Activated CD8-positive, alpha-beta memory T cell treated with anti-CD3 and anti-CD28 coated beads, Interleukin-2, amount 50 U/mL, for 1 hour (primary cell): ENCODE results near the gene CEP85L.

ENCODE experiments used
- DNase-seq: peaks from one replicate; pipeline ENCODE4 v3.0.0-alpha.2; 2020; ENCODE audit errors: extremely low read depth

The CEP85L gene

DNA sequence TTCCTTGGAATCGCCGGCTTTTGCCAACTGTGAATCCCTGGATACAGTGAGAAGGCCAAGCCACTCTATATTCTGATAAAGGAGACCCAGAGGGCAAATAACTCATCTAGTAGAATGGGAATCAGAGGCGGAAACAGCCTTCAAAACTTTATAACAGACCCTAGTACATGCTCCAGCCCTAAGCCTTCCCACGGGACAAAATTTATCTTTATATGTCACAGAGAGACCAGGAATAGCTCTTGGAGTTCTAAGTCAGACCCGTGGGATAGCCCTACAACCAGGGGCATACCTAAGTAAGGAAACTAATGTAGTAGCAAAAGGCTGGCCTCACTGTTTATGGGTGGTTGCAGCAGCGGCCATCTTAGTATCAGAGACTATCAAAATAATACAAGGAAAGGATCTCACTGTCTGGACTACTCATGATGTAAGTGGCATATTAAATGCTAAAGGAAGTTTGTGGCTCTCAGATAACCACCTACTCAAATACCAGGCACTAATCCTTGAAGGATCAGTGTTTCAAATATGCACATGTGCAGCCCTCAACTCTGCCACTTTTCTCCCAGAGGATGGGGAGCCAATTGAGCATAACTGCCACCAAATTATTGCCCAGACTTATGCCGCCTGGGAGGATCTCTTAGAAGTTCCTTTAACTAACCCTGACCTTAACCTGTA lies 29.5 kb downstream of the CEP85L start:
- no peak for DNase-seq

DNA sequence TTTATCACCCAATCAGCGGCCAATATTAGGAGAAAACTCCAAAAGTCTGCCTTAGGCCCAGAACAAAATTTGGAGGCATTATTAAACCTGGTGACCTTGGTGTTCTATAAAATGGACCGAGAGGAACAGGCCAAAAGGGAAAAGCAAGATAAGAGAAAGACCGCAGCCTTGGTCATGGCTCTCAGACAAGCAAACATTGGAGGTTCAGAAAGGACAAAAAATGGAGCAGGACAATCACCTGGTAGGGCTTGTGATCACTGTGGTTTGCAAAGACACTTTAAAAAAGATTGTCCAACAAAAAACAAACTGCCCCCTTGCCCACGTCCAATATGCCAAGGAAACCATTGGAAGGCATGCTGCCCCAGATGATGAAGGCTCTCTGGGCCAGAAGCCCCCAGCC lies 31.2 kb downstream of the CEP85L start:
- no peak for DNase-seq

DNA sequence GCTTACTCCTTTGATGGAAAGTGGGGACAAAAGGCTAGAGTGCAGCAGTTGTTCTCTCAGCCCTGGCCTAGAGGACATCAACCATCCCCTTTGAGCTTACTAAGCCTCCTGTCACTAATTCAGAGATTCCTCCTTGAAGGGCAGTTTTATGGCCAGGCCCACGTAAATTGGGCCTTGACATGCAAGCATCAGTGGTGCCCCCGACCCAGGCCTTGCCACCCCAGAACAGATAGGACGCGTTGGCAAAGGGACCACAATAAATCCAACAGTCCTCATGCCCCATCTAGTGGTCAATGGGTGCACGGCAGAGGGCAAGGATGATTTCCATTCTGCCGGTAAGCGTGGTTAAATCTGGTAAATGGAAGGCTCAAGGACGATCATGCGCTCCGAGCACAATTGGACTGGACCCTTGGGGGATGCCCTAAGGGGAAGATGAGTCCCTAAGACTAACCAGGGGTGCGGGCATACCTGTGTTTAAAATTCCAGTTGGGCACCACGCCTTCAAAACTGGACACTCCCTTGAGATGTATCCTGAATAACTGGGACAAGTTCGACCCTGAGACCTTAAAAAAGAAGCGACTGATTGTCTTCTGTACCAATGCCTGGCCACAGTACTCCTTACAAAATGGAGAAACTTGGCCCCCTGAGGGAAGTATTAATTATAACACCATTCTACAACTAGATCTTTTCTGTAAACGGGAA lies 32.6 kb downstream of the CEP85L start:
- peak; percentile 28 for DNase-seq

DNA sequence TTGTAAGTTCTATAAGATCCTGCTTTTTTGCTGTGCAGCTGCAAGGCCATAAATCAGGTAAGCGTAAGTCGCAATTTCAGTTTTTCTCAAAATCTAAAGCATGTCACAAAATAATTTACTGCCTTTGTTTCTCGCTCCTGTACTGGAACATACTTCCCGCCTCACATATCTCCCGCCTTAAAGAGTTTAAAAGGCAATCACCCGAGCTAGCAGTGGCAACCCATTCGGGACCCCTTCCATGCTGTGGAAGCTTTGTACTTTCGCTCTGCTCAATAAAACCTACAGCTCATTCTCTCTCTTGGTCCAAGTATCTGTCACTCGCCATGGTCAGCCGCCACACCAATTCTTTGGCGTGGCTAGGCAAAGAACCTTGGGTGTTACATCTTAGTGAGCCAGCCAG lies 34.0 kb downstream of the CEP85L start:
- no peak for DNase-seq

DNA sequence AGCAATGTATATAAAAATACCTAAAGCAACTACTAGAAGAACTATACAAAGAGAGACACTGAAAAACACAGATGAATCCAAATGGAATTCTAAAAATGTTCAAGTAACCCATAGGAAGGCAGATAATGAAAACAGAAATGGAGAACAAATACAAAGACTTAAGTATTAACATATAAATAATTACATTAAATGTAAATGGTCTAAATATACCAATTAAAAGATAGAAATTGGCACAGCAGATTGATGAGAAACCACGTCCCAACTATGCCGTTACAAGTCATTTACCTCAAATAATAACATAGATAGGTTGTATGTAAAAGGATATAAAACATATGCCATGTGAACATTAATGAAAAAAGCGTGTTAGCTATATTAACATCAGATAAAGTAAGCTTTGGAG lies 40.1 kb downstream of the CEP85L start:
- DNase-seq: no peak

DNA sequence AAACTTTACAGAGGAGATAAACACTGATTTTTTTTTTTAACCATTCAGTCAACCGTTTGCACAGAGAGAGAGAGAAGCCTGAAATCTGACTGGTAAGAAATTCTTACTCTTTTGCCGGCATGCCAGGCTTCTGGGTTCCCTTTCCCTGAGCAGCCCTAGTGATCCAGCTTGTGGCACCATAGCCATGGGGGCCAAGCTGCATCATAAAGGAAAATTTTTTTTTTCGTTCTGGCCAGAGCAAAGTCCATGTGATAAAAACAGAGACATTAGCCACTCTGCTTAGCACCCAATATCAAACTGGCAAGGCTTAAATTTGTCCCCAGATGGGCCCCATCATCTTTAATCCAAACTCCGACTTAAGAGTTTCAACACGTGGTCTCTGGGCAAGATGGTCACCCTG lies 44.5 kb downstream of the CEP85L start:
- no peak for DNase-seq

DNA sequence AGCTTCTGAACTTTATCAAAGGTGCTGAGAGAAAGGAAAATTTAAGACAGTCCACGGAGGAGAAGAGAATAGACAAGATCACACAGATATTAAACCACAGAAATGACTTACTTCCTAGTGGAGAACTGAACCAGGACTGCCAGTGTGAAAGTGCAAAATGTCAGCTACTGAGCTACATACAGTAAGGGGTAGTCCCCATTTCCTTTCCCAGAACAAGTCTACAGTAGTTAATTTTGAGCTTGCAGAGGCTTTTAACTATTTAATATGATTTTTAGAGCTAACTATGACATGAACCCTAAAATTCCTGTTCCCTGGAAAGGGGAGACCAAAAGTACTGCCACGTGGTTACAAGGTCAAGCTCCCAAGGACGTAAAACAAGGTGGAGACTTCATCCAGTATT lies 45.1 kb downstream of the CEP85L start:
- no peak for DNase-seq

DNA sequence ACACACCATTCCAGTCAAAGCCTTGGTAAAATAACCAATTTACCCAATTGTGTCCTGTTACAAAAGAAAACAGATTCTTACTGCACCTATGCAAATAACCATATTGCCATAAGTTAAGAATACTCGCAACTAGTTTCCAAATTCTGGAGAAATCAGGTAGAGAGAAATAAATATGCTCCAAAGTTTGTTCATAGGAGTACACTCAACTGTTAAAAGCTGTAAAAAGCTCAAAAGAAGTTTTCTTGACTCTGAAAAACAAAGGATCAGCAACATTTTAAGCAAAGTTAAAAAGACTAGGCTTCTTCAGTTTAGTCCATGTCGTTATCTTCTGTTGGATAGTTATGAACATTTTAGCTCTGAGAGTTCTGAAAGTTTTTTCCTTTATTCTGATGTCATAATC lies 48.0 kb downstream of the CEP85L start:
- DNase-seq: no peak

DNA sequence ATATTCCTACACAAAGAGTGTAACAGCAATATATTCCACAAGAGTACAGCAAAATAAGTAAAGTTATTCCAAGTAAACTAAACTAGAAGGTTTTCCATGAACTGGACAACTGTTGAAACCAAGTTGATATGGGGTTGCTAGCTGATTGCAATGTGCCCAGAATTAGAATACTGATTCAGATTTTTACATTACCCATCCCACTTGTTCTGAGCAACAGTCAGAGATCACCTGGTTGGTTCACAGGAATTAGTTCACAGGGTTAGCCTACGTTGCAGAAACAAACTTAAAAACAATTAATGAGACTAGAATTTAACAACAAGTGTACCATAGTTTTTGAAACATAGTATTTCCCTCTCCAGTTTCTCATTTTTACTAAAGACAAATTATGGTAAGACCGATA lies 49.1 kb downstream of the CEP85L start:
- no peak for DNase-seq

DNA sequence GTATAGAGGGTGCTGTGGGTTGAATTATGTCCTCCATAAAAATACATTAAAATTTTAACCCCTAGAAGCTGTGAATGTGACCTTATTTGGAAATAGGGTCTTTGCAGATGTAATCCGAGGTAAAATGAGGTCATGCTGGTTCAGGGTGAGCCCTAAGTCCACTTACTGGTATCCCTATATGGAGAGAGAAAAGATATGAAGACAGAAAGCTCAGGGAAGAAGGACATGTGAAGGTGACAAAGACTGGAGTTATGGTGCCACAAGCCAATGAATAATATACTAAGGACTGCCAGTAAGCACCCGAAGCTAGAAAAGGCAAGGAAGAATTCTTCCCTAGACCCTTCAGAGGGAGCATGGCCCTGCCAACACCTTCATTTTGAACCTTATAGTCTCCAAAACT lies 53.1 kb downstream of the CEP85L start:
- DNase-seq: no peak

DNA sequence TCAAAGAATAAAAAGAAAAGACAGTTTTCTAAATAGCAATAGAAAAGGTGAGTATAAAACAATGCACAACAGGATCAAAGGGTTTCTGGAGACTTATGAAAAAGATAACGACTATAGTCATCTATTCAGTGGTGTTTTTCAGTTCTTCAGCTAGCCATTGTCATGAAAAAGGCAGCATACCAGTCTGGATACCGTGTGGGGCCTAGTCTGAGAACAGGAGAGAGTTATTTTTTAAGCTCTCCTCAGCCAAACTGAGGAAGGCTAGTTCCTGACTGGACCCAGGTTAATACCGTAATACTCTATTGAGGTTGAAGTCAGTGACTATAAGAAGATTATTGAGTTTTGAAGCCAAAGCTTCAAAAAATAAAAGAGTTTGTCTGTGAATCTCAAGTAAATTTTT lies 53.8 kb downstream of the CEP85L start:
- no peak for DNase-seq

DNA sequence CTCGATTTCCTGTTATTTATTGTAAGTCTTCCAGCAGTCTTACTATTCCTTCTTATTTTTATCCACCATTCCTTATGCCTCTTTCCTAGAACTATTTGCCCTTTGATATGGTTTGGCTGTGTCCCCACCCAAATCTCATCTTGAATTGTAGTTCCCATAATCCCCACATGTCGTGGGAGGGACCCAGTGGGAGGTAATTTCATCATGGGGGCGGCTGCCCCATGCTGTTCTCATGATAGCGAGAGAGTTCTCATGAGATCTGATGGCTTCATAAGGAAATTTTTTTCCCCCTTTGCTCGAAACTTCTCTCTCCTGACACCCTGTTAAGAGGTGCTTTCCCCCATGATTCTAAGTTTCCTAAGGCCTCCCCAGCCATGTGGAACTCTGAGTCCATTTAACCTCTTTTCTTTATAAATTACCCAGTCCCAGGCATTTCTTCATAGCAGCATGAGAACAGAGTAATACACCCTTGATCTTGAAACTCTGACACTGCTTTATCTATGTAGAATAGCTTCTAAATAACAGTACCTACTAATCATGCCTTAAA lies 54.5 kb downstream of the CEP85L start:
- DNase-seq: no peak

DNA sequence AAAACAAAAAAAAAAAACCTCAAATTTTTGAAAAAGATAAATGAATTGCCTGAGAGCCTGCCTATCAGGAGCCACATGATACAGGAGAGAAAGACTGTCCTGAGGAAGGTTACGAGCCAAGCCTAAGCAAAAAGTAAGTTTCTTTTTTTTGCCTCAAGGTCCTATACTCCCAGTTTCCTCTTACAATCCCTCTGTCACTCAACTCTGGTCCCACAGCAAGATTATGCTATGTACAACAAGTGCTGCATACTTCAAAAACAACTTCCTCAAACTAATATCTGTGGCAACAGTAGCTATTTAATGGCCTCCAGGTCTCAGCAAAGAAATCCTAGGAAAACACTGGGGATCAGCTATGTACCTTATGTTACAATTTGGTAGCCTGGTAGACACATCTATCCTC lies 56.5 kb downstream of the CEP85L start:
- DNase-seq: no peak

DNA sequence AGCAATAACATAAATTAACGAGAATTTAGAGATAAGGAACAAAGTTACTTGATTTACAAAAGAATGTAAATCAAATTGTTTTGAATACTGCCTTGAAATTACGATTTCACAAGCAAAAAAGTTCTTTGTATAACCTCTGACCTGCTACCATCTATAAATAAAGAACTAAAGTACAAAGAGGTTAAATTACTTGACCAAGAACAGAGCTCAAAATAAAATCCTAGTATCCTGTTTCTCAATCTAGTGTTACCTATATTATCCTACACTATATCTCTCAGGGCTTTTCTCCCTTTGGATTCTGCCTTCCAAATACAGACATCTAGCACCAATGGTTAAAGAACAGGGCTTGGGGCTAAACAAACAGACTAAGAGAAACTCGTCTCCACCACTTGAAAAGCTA lies 59.5 kb downstream of the CEP85L start:
- no peak for DNase-seq

DNA sequence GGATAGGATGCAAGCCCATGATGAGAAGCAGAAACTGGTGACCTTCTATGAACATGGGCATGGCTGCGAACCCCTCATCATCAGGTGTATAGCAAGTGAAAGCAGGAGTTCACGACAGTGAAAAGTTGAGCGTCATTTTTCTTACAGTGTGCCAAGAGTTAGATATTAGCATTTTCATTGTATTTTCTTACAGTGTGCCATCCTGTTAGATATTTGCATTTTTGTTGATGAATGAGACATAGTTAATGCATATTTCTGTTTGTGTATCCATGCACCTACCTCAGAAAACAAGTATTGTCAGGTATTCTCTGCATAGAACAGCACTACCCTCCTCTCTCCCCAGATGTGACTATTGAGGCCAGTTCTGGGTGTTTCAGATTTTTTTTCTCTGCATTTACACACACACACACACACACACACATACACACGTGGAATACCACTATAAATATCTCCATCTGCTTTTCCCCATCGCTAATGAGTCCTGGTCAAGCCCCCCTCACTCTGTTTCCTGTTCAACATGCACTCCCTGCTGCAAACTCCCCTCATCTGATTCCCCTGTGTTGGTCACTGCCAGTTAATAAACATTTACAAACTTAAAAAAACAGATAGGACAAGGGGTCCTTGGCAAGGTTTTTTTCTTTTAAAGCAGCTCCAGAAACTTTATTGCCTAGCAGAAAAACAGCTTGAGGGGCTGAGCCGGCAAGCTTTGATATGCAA lies 61.6 kb downstream of the CEP85L start:
- DNase-seq: no peak

DNA sequence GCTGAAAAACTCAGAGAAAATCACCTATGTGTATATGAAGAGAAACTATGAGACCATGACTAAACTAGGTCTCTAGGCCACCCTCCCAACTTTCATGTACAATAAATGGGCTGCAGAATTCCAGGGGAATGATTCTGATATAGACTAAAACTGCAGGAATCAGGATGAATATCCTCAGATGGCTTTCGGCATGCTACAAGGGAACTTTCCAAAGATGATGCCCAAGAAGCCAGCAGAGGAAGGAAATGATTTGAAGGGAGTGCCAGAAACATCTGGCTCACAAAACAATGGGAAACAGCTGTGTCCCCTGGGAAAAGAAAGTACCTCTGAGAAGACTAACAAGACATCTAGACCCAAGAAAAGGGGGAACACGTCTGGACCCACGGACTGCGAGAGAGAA lies 62.2 kb downstream of the CEP85L start:
- DNase-seq: no peak

DNA sequence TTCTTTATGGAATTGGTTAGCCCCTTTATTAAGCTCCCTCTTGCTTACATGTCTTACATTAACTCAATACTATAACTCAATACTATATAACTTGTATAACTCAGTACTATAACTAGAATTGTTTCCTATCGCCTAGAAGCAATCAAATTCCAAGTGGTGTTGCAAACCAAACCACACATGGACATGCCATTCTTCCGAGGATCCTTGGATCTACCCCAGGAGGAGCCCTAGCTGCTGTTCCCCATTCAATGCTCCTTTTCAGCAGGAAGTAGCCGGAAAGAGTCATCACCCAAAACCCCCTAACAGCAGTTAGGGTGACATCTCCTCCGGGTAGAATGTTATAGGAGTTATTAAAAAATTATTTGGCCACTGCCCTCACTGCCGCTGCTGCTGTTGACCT lies 62.8 kb downstream of the CEP85L start:
- DNase-seq: no peak

DNA sequence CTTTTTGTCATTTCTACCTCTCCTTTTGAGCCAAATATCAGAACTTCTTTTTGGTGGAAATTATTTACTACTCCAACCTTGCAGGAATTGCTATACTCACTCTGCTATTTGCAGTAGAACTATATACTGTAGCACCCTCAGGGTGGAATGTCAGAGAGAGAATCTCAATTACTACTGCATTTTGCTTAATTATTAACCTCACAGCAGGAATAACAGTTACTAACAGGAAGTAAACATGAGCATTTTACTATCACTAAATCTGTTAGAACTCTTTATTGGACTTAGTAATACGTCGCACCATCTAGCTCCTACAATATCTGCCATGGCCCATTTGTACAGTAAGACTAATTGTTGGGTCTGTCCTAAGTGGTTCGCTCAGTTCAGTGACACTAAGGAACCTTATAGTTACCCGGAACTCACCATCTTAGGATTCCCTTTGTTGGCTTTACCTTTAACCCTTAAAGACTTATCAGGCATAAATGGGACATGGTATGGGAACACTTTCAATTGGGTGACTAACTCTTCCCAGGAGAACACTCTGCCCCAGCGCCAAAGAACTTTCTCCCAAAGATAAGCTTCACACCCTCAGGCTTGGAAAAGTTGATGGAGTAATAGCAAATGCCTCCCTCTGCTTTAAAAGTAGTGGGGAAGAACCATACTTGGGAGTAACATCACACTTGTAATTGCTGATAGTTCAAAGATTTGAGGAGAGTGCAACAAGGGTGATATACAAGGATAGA lies 64.5 kb downstream of the CEP85L start:
- DNase-seq: no peak

DNA sequence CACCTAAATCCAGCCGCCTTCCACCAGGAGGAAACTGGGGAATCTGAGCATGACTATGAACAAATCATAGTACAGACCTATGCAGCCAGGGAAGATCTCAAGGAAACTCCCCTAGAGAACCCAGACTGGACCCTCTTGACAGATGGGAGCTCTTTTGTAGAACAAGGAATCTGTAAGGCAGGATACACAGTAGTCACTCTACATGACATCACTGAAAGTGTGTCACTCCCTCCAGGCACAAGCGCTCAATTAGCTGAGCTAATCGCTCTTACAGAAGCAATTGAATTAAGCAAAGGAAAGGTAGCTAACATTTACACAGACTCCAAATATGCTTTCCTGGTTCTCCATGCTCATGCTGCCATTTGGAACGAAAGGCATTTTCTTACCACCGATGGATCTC lies 66.5 kb downstream of the CEP85L start:
- no peak for DNase-seq

DNA sequence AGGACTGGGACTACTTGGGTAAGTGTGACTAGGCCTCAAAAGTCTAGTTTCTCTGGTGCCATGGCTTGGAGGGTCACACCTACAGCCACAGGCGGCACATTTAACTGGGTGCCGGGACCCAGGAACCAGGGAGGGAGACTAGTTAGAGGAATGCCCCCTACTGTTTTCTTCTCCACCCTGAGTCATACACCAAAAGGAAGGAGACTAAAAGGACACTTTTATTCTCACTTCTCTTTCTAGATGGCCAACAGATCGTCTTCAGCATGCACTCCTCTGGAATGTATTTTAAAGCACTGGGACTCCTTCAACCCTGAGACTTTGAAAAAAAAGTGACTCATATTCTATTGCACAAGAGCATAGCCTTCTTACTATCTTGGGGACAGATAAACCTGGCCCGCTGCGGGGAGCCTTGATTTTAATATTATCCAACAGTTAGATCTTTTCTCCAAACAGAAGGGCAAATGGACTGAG lies 69.9 kb downstream of the CEP85L start:
- DNase-seq: no peak

DNA sequence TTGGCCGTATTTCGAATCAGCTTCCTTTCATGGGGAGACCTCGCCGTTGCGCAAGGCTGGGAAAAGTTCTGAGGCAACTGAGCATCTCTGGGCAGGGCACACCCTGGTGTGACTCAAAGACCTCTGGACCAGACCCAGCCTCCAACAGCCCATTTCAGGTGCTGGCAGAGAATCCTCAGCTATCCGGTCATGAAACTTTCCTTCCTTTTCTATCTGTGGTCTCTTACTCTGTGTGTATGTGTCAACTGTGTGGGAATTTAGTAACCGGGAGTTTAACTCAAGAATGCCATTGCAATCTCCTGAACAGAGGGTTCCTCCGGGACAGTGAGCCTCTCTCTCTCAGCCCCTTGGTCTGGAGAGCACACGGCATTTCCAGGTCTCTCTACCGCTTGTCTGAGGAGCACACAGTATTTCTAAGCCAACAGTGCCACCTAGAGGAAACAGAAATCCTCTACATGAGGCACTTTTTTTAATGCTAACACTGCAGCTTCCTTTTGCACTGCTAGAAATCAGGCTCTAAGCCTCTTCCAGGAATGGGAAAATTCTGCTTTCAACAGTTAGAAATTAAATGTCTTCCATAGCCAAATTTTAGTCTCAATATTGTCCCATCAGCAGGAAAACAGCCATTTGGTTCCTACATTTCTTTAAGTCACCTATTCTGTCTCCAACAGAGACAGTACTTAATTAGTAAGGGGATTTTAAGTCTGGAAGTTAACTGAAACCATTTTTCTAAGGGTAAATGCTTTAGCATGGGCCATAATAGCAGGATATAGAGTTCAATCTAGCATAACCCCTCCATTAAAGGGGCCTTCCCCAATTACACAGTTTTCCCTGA lies 70.6 kb downstream of the CEP85L start:
- no peak for DNase-seq
